HG03095 (cell line): ENCODE measurements around the gene TNFAIP8.
A peak's percentile ranks its signal among the peaks of the same experiment; 100 is the strongest.

Experiments used
- ATAC-seq: cut with Tn5 transposase; IDR thresholded peaks from one replicate; pipeline ENCODE4 v1.9.1; 2021; ENCODE audit warnings: moderate library complexity; ENCODE audit not compliant: unreplicated experiment

TNFAIP8 gene

DNA sequence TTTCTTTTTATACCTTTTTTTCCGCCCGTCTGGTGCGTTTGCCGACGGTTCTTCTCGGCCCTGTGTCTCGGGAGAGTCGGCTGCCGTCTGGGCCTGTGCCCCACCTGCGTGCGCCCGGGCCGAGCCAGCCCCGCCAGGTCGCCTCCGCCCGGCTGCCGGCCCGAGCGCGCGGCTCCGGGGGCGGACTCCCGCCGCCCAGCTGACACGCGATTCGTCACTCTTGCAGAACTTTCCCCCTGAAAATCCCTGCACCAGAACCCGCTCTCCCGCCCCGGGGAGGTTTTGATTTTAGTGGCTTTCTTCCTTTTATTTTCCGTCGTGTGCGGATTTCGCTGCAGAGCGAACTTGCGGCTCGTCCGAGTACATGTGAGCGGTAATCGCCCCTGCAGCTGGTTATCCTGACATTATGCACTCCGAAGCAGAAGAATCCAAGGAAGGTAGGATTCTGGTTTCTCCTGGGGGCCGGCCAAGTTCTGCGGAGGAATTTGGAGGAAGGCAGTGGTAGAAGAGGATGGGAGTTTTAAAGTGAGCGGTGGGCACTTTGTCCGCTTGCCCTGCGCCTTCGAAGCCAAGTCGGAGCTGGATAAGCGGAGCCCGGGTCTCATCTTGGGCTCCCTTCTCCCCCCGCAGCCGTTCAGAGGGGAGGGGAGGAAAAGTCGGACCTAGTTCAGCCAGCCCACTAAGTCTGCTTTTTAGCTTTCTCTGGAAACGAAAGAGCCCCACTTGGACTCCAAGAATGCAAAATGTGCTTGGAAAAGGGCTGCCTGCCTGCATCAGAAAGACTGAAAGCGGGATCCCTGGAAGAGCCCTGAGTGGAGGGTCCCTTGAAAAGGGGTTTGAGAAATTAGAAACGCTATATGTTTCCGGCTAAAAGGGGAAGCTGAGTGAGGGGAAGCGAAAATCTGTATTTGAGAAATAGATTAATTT is at the start of gene TNFAIP8:
Gene TNFAIP8 (plus strand): TSS at position 335 of the 927 bp plus-strand sequence. CDS start 72 bp downstream, at position 407.
- peak; percentile 45 for ATAC-seq

DNA sequence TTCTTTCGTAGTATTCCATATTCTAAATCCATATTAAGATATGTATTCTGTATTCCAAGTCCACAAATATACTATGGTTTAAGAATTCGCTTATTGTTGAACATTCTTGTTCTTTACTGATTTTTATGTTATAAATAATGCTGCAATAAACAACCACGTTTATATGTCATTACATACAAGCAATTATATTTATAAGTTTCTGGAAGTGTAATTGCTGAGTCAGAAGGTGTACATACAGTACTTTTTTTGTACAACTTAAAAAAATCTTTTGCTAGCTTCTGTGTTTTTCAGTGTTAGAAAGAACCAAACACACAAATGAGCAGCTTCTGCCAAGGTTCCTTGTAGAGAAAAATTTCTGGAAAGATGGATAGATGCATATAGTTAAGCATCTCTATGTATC is 48.6 kb upstream of the TNFAIP8 start:
- no peak for ATAC-seq

DNA sequence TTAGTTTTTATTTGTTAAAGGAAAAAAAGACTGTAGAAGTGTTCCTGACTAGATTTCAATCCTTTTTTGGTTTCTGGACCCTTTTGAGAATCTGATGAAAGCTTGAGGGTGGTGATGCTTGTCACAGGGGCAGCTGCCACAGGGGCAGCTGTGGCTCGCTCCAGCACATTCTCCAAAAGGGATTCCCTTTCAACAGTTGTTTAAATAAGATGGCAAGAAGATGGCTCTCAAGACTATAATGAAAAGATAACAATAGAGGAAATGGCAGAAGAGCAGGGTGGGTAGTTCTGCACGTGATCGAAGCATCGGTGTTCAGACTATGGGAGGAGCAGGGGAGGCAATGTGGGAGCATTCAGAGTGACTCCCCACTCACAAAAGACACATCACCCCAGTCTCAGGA is 46.5 kb upstream of the TNFAIP8 start:
- ATAC-seq: peak; percentile 12

DNA sequence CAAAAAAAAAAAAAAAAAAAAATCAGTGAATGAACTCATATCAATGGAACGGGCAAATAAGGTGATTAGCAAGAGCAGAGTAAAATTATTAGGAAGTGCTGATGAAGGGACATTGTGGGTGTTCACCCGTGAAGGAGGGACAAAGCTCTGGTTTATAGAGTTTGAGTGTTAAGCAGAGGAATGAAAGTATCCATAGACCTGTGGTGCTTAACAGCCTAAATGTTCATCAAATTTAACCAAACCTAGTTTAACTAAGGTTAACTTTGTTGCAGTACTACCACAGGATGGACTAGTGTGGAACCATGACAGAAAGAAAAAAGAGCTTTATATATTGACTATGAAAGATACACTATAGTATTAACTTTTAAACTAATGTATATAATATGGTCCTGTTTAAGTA is 44.1 kb upstream of the TNFAIP8 start:
- ATAC-seq: no peak

DNA sequence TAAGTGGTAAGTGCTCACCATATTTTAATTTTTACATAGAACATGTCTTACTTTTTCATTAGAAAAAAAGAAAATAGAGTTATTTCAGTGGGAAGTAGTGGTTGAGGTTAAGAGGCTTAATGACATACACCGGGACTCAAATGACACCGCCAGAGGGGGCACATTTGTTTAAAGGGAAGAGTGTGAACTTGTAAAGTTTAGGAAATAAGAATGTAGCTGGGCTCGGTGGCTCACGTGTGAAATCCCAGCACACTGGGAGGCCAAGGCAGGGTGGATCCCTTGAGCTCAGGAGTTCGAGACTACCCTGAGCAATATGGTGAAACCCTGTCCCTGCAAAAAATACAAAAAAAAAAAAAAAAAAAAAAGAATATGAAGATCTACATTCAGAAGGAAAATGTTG is 43.4 kb upstream of the TNFAIP8 start:
- no peak for ATAC-seq

DNA sequence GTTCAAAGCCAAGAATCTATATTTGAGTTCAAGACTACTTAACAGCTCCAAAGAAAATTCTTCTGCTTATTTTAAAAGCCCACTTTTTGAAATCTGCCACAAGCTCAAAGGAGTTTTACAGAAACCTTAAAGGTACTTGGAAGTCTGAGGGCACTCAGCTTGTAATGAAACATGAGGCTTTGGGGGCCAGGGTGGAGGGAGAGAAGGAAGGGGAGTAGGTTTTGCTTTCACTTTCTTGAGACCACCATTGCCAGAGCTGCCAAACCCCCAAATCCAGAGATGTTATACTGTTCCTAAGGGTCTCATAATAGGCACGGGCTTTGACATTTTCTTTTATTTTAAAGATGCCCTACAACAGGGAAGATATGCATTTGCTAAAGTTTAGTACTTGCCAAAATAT is 42.6 kb upstream of the TNFAIP8 start:
- ATAC-seq: no peak

DNA sequence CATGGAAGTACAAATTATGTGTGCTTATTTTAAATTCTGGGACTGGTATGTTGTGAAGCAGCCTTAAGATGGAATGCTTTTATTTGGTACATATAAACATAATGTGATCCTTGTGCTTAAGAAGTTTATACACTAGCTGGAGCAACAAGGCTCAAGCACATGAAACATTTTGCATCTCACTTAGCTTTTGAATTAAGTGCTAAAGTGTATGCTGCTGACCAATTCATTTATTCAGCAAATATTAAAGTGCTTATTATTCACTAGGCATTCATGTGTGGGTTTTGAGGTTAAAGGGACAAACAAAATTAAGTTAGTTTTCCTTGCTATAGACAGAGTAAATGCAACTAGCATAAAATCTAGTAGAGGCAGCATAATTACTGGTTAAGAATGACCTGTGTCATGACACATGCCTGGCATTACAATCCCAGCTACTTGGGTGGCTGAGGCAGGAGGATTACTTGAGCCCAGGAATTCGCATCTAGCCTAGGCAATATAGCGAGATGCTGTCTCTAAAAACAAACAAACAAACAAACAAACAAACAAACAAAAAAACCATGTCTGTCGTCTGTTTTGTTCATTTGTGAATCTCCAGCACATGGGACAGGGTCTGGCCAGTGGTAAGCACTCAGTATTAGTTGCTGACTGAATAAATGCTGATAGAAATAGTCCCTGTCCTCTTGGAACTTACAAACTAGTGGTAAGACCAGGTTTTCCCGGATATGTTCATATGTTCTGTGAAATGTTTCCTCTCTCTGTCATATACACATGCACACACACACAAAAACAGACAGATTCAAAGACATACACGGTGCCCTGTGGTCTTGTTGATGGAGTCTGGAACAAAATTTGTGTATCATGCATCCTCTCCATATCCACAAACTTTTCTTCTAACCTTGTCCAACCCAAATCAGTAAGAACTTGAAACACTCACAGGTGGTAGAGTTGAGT is 41.9 kb upstream of the TNFAIP8 start:
- ATAC-seq: no peak

DNA sequence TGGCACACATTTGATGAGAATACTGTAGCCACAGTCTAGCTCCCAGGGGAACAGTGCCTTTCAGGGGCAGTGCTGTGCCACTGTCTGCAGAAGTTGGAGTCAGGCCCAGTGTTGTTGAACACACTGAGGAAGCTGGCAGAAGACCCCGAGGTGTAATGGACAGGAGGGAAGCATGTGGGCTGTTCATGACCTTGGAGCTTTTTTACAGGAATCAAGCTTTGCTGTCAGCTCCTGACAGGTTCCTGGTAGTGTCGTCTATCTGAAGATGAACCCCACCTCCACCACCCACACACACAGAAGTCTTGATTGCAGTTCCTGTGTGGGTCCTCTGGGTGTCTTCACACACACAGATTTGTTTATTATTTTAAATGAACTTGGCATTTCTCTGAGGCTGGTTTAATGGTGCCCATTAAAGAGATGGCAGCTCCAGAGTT is 40.3 kb upstream of the TNFAIP8 start:
- ATAC-seq: peak; percentile 62

DNA sequence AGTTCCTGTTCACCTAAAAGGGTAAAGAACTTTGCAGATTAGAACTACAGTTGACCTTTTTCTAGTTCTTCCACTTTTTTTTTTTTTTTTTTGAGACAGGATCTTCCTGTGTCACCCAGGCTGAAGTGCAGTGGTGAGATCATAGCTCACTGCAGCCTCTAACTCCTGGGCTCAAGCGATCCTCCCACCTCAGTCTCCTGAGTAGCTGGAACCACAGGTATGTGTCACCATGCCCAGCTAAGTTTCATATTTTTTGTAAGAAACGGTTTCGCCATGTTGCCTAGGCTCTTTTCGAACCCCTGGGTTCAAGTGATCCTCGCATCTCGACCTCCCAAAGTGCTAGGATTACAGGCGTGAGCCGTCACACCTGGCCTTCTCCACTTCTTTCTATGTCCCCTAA is 39.7 kb upstream of the TNFAIP8 start:
- no peak for ATAC-seq

DNA sequence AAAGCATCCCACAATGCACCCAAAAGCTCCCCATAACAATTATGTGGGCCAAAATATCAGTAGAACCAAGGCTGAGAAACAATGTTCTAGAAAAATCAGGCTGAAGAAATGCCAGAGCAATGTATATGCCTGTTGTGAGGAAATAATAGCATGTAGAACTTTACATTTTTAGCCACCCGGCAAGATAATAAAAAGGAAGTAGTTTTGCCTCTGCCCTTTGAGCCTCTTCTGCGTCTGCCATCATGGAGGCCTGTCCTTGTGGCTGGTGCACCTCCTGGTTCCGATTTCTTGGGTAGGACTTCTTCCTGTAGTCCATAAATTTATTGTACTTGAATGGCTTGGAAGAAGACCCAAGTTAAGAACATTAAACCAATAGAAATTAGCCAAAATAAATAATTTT is 38.9 kb upstream of the TNFAIP8 start:
- ATAC-seq: no peak

DNA sequence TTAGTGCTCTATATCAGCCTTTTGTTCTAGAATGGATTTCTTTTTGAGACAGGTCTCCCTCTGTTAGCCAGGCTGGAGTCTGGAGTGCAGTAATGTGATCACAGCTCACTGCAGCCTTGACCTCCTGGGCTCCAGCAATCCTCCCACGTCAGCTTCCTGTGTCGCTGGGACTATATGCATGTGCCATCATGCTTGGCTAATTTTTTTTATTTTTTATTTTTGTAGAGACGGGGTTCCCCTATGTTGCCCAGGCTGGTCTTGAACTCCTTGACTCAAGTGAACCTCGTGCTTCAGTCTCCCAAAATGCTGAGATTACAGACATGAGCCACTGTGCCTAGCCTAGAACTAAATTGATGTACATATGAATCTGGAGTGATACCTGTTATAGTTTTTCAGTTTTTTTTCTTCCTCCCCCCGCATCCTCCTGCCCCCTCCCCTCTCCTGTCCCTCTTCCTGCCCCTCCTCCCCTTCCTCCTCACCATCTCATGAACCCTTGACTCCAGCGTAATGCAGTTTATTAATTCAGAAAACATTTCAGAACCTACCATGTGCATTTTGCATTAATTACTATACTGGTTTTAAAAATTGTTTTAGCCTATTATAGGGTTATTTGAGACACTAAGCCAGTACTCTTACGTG is 37.4 kb upstream of the TNFAIP8 start:
- peak; percentile 41 for ATAC-seq

DNA sequence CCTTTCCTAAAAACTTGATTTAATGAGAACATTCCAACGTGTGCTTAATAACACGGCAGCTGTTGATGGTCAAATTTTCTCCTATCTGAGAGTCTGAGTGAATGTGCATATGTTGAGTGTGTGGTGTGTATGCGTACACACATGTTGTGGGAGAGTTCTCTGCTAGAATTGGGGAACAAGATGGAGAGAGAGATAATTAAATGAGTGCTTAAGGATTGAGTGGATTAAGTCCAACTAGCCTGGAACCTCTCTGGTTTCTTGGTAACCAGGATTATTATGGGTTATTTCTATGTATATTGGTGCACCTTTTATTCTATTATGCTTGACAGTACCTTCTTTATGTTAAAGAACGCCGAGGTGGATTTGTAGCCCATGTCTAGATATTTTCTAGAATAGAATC is 36.4 kb upstream of the TNFAIP8 start:
- ATAC-seq: no peak

DNA sequence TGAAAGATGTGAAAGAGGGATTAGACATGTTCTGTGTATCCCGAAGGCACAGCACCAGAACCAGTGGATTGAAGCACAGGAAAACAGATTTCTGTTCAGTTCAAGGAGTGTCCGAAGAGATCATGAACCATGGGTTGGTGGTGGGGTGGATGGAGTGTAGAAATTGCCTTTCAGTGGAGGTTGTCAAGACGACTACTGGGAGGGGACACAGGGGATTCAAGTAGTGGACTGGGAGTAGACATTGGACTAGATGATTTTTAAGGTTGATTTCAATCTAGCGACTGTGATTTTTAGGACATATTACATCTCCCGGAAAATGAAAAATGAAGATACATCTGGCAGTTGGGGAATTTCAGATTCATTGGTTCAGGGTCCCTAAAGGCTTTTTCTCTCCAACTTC is 35.9 kb upstream of the TNFAIP8 start:
- ATAC-seq: no peak

DNA sequence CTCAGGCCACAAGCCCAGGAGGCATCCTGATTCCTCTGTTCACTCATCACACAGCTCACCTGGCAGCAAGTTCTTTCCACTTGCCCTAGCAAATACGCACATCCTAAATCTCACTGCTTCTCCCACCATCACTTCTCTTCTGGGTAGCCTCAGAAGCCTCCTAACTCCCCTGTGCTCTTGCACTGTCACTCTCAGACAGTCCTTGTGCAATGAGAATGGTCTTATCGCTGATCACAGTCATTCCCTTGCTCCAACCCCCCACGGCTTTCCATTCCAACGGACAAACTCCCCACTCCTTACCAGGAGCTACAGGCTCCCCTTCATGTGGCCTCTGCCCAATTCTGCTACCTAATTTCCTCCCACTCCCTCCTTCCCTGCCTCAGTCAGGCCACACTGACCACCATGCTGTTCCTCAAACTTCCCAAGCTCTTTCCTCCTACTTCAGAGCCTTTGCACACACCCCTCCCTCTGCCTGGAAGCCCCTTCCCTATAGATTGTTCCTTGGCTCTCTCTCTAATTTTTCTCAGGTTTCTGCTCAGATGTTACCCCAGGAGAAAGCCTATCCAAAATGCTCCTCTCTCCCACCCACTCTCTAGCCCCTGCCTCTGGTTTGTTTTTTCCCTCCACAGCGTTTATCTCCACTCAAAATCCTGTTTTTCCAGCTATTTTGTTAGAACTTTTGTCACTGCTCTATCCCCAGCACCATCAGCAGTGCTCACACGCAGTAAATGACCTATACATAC is 34.1 kb upstream of the TNFAIP8 start:
- ATAC-seq: no peak

DNA sequence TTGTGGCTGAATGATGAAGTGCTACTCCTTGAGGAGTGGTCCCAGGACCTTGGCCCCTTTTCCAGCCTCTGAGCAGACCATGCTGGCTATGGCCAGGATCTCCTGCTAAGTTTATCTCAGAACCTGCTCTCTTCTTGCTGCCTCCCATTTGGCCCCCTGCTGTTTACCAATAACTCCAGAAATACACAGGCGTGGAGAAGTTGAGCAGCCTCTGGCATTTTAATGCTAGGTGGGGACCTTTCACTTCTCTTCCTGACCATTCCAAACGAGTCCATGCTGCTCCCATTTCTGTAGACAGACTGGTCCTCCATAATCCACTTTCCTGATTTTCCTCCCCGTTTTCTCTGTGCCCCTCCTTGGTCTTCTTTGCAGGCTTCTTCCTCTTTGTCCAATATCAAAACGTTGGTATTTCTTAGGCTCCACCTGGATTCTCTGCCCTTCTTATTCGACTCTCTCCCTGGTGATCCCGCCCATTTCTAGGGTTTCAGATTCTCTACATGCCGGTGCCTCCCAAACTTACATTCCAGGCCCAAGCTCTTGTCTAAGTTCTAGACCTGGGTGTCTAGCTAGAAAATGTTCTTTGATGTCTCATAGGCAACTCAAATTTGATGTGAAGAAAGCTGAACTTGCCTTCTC is 33.4 kb upstream of the TNFAIP8 start:
- ATAC-seq: no peak

DNA sequence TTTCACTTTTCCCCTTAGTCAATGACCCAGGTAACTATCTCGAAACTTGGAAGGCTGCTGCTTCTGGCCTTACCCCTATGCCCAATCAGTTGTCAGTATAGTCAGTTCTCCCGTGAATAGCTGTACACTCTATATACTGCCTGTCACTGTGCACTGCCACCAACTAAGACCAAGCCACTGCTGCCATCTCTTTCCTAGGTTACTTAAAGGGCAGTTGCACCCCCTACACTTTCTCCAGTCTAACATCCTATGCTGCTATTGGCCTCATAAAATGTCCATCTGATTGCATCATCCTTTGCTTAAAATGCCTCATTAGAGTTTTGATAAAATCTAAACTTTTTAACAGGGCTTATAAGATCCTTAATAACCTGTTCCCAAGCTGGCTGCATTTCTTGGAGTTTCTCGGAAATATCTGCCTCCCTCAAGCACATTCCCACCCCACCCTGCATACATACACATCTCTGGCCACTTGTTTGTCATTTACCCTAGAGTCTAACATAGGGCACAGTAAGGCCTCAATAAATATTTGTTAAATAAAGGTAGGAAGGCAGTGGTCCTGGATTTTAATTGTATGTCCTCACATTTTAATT is 32.8 kb upstream of the TNFAIP8 start:
- no peak for ATAC-seq

DNA sequence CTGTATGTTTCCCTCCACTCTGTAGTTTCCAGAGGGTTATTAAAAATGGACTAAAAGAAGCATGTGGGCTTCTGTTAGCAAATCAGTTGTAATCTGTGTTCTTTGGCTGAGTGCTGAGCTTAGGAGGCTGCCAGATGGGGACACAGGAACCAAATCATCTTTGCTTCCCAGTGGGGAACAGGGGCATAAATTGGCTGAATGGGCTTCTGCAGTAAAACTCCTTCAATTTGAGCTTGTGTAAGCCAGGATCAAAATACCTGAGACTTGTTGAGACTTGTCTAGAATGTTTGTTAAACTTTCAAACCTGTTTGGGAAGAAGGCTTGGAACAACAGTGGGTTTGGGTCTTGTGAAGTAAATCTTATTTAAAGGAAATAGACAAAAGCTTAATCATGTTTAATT is 32.2 kb upstream of the TNFAIP8 start:
- no peak for ATAC-seq

DNA sequence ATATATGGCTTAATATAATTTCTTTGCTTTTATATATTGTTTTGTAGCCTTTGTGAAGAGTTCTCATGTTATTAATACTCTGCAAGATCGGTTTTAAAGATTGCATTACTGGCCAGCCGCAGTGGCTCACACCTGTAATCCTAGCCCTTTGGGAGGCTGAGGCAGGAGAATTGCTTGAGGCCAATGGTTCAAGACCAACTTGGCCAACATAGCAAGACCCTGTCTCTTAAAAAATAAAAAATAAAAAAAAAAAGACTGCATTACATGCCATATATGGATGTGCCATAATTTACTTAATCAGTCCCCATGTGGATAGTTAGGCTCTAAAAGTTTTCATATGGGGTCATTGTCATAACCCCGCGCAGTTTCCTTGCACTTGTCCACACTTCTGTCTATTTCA is 31.0 kb upstream of the TNFAIP8 start:
- ATAC-seq: no peak

DNA sequence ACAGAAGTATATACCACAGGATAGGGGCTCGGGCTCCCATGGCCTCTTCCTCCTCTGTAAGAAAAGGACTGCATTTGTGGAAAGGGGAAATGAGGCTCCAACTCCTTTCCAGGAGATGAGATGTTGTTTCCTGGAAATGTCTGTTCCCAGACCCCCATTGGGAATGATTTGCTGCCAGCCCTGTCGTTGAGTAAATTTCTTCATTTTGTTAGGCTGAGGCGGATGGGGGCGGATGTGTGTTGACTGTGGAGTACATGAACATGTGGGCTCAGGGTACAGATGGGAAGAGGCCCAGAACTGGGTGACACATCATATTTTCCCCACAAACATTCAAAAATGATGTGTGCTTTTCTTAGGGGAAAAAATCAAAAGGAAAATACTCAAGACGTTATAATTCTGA is 28.8 kb upstream of the TNFAIP8 start:
- ATAC-seq: no peak
